A549 (cell line): ENCODE data around the gene USP24. TPM values are rescaled to one million over a fixed set of nuclear protein-coding genes. Genes with fewer than 3 reads are reported as not detected.

Experiments
- ATAC-seq, 2 experiments: fragments of 200-7000 bp in 1 of 2; fragments of >200 bp in 1 of 2; cut with Nextera tagmentation in 1 of 2; cut with Tn5 transposase in 1 of 2; 3 replicates each; pipeline versions ENCODE4 v1.8.0 to v1.9.1; 2018 to 2020; ENCODE audit warnings: mild to moderate bottlenecking in 1 of 2, moderate library complexity in 1 of 2
- CTCF ChIA-PET: fragments of 300-600 bp; sonication (Branson Sonifier 250); formaldehyde crosslinking; extraction: SDS; loops from one replicate; lab custom pipeline; 2021; ENCODE audit warnings: antibody characterized with exemption, inconsistent platforms; lab: Yijun Ruan, JAX
- POLR2A ChIA-PET: fragments of 350-600 bp; formaldehyde crosslinking; extraction: SDS; loops from one replicate; lab custom pipeline; 2021; ENCODE audit warnings: antibody characterized with exemption, inconsistent platforms; lab: Yijun Ruan, JAX
- DNase-seq, 2 experiments: peaks; one replicate each; pipeline versions ENCODE4 v3.0.0 to v3.0.0-alpha.2; 2011 to 2016; ENCODE audit warnings: low read depth in 1 of 2, low spot score in 1 of 2
- FAIRE-seq: peaks from 2 replicates; lab custom pipeline; 2011; peaks lifted over from hg19 to GRCh38; lab: Jason Lieb, UNC
- H3K27ac ChIP-seq, 2 experiments: fragments of >200 bp; sonication (Bioruptor Twin); formaldehyde crosslinking; 3 replicates each; pipeline ENCODE4 v1.5.1; 2016 to 2017
- H3K4me1 ChIP-seq: fragments of >200 bp; sonication (Bioruptor Twin); formaldehyde crosslinking; 3 replicates; pipeline ENCODE4 v1.6.1; 2016
- H3K4me2 ChIP-seq: fragments of >200 bp; sonication (Bioruptor Twin); formaldehyde crosslinking; 3 replicates; pipeline ENCODE4 v1.6.1; 2016
- H3K4me3 ChIP-seq: fragments of >200 bp; sonication (Bioruptor Twin); formaldehyde crosslinking; 3 replicates; pipeline ENCODE4 v1.5.1; 2016
- H3K9me3 ChIP-seq: fragments of >200 bp; sonication (Bioruptor Twin); formaldehyde crosslinking; 3 replicates; pipeline ENCODE4 v1.6.1; 2016
- ATOH8 ChIP-seq: fragments of 250-450 bp; sonication (Bioruptor Pico); IDR thresholded peaks from 2 replicates; pipeline ENCODE4 v1.5.0; 2020; ENCODE audit warnings: low read depth, mild to moderate bottlenecking, moderate library complexity
- BCL3 ChIP-seq: fragments of >200 bp; sonication (Bioruptor Twin); formaldehyde crosslinking; IDR thresholded peaks from 3 replicates; pipeline ENCODE4 v1.6.1; 2016
- CHD4 ChIP-seq: fragments of 200-600 bp; sonication (generic); IDR thresholded peaks from 2 replicates; pipeline ENCODE4 v1.6.1; 2016; ENCODE audit warnings: antibody characterized with exemption, mild to moderate bottlenecking, borderline replicate concordance
- CTCF ChIP-seq: fragments of >200 bp; sonication (Bioruptor Twin); formaldehyde crosslinking; IDR thresholded peaks from 3 replicates; pipeline ENCODE4 v1.5.1; 2016
- EHMT2 ChIP-seq: fragments of 200-600 bp; sonication (generic); IDR thresholded peaks from 2 replicates; pipeline ENCODE4 v1.6.1; 2016; ENCODE audit warnings: antibody characterized with exemption, low read depth, mild to moderate bottlenecking, moderate library complexity
- EP300 ChIP-seq, 2 experiments: fragments of >200 bp; sonication (Bioruptor Twin); formaldehyde crosslinking; IDR thresholded peaks; 2 replicates in 1 of 2; 3 replicates in 1 of 2; pipeline ENCODE4 v1.6.1; 2016 to 2017
- FOSB ChIP-seq: fragments of 250-450 bp; sonication (Bioruptor Pico); IDR thresholded peaks from 2 replicates; pipeline ENCODE4 v1.5.0; 2020; ENCODE audit warnings: mild to moderate bottlenecking, moderate library complexity
- FOXS1 ChIP-seq: fragments of 250-450 bp; sonication (Bioruptor Pico); IDR thresholded peaks from 2 replicates; pipeline ENCODE4 v1.5.0; 2020; ENCODE audit warnings: mild to moderate bottlenecking, moderate library complexity
- HMGXB4 ChIP-seq: fragments of 250-450 bp; sonication (Bioruptor Pico); IDR thresholded peaks from 2 replicates; pipeline ENCODE4 v1.5.0; 2021; ENCODE audit warnings: mild to moderate bottlenecking, moderate library complexity, borderline replicate concordance
- JUNB ChIP-seq: fragments of >200 bp; sonication (Bioruptor Twin); formaldehyde crosslinking; IDR thresholded peaks from 2 replicates; pipeline ENCODE4 v1.6.1; 2016
- KDM5A ChIP-seq: fragments of 200-600 bp; sonication (generic); IDR thresholded peaks from 2 replicates; pipeline ENCODE4 v1.6.1; 2016; ENCODE audit warnings: antibody characterized with exemption, mild to moderate bottlenecking
- PHF8 ChIP-seq: fragments of 200-600 bp; sonication (generic); IDR thresholded peaks from 2 replicates; pipeline ENCODE4 v1.6.1; 2016; ENCODE audit warnings: low read depth, mild to moderate bottlenecking, antibody characterized with exemption, moderate library complexity, borderline replicate concordance
- REST ChIP-seq: fragments of 200-600 bp; sonication (generic); IDR thresholded peaks from 2 replicates; pipeline ENCODE4 v1.6.1; 2016; ENCODE audit warnings: antibody characterized with exemption, mild to moderate bottlenecking, moderate library complexity
- RFX5 ChIP-seq: fragments of 450-650 bp; IDR thresholded peaks from 2 replicates; pipeline ENCODE4 v1.7.1; 2014; ENCODE audit warnings: antibody characterized with exemption, mild to moderate bottlenecking, moderate library complexity
- USF2 ChIP-seq: fragments of 450-650 bp; IDR thresholded peaks from 2 replicates; pipeline ENCODE4 v1.6.1; 2014; ENCODE audit warnings: antibody characterized with exemption
- ZC3H11A ChIP-seq: fragments of 450-650 bp; IDR thresholded peaks from 2 replicates; pipeline ENCODE4 v1.6.1; 2014; ENCODE audit warnings: antibody characterized with exemption, mild to moderate bottlenecking
- WGBS: methylation state at CpG from one replicate; pipeline ENCODE4 v1.1.6; 2017; ENCODE audit errors: missing lambda C conversion rate; 5-methylcytosine and 5-hydroxymethylcytosine counted together
- polyA plus RNA-seq, 4 experiments: library from polyadenylated mRNA; depleted of rRNA in 3 of 4; stranded (reverse); fragments of >200 nt; fragmentation: RNase III in 1 of 4; extraction: RNeasy Plus Mini Kit Qiagen cat#74134 plus additional on column Dnase treatment in 1 of 4; gene quantifications; 2 replicates in 3 of 4; 3 replicates in 1 of 4; pipeline ENCODE4 v1.2.3, GENCODE V29; 2011 to 2017

The USP24 gene
- polyA plus RNA-seq, 2 of the 4 experiments (the other 2 are of a cell fraction), result 14.7 to 21.7 TPM

- TF ChIP-seq FOXS1 (CRISPR knock-in tag) (no peak), RFX5 (no peak), PHF8 (no peak), USF2 (no peak), FOSB (no peak)
Measured at GRCh38 chr1:55034476-55035133, 180.6 kb downstream of the USP24 start (continued).

GRCh38 chr1:55033265-55033614 is 181.9 kb downstream of the USP24 start:
- no peak for ATAC-seq

More at GRCh38 chr1:55033265-55033614, 181.9 kb downstream of the USP24 start:
- no peak for TF ChIP-seq REST
- TF ChIP-seq BCL3, result no peak
- no peak for TF ChIP-seq JUNB
- TF ChIP-seq KDM5A, result no peak
- no peak for TF ChIP-seq CTCF
- no peak for TF ChIP-seq ZC3H11A
- no peak for TF ChIP-seq EHMT2
- TF ChIP-seq HMGXB4 (CRISPR knock-in tag), result no peak
- TF ChIP-seq CHD4, result no peak
- no peak for TF ChIP-seq PHF8
- no peak for TF ChIP-seq ATOH8 (CRISPR knock-in tag)
- no peak for TF ChIP-seq EP300 (IDR thresholded peaks at IDR 0.05)
- 78% methylated on average over 7 of the region's 7 CpGs for WGBS
- Histone ChIP-seq H3K9me3 (no peaks in the 10 kb centered on the region), H3K4me3 (no peak overlapping the region), H3K4me2 (no peak overlapping the region), H3K27ac (no peak overlapping the region), H3K4me1 (peaks cover 11% of the 10 kb centered on the region)
- POLR2A ChIA-PET, result no interaction called here
- CTCF ChIA-PET, result interaction anchor here (1.0 to 4.3 kb wide), 3 partner anchors 11 to 83 kb away, joined by 3 to 25 read pairs (median 4); no protein-coding TSS in a partner anchor
- FAIRE-seq (no peak), DNase-seq (no peak)
